Measurements from ENCODE around the gene CLBA1. TPM values are rescaled to one million over a fixed set of nuclear protein-coding genes. Genes with fewer than 3 reads are reported as not detected.

The CLBA1 gene
- total and polyA plus RNA-seq, 9 of the 15 experiments (the other 6 are each of a cell fraction or from before 2014, with no cell fraction given) = 0.04 to 3.9 (median 2.6) TPM

- CTCF ChIA-PET (ENCODE audit: low intra/inter-chr PET ratio) = no interaction called here
- no peak for FAIRE-seq
- WGBS (ENCODE audit: insufficient coverage, low coverage, missing lambda C conversion rate) = 0% methylated on average over 3 of the region's 4 CpGs
- intact Hi-C loops (cut with micrococcal nuclease) (no loop called here), in situ Hi-C loops (cut with MboI) (no loop called here)
- H3K4me2 ChIP-seq (ENCODE audit: insufficient read depth, low read length) = no peak overlapping the region
- no peak overlapping the region for H3K9ac ChIP-seq (ENCODE audit: insufficient read depth in 1 of 2, low read depth in 2 of 2, low read length in 2 of 2)
- H3K27me3 ChIP-seq (ENCODE audit: control insufficient read depth in 2 of 2, insufficient read depth in 2 of 2, low read length in 2 of 2) = peaks cover 5 to 52% of the 10 kb centered on the region in 2 experiments; a peak in 4 of 5 replicates
- no peaks in the 10 kb centered on the region for H3K9me1 ChIP-seq (ENCODE audit: control insufficient read depth, insufficient read depth, low read length)
- H2AFZ ChIP-seq (ENCODE audit: low read depth, low read length) = no peak overlapping the region
- no peak for DNase-seq (ENCODE audit: extremely low read depth in 1 of 4, low spot score in 3 of 4)
- no peaks in the 10 kb centered on the region for H3K36me3 ChIP-seq (ENCODE audit: control insufficient read depth, insufficient read depth, low read length)
- no peaks in the 10 kb centered on the region for H3K79me2 ChIP-seq (ENCODE audit: control insufficient read depth, insufficient read depth, low read length)
- H4K20me1 ChIP-seq (replicated peaks; ENCODE audit: control insufficient read depth, insufficient read depth, low read length) = no peaks in the 10 kb centered on the region; the same call in 1 of the 2 replicates
- H3K9me3 ChIP-seq (replicated peaks; ENCODE audit: control insufficient read depth, insufficient read depth, low read depth, low read length) = no peaks in the 10 kb centered on the region
- no peak overlapping the region for H3K4me3 ChIP-seq
- POLR2A ChIA-PET = interaction anchor here (0.6 kb wide), 1 partner anchor 35 kb away, joined by 3 read pairs; no protein-coding TSS in a partner anchor
- H3K4me1 ChIP-seq (replicated peaks in 1 of 2; ENCODE audit: control insufficient read depth in 2 of 2, insufficient read depth in 2 of 2, low read length in 2 of 2) = peaks cover 0 to 12% of the 10 kb centered on the region in 2 experiments; a peak in 2 of 5 replicates
- no peak overlapping the region for H3K27ac ChIP-seq (ENCODE audit: extremely low read depth, low read depth, low read length)
- BruUV-seq (replicated peaks) = no TSS peak
- ATAC-seq = no peak
- TF ChIP-seq FOXJ3 (CRISPR knock-in tag; IDR thresholded peaks at IDR 0.05) (no peak), ERF (CRISPR knock-in tag; IDR thresholded peaks at IDR 0.05) (no peak), SP1 (CRISPR knock-in tag; IDR thresholded peaks at IDR 0.05) (no peak), STAT5B (CRISPR knock-in tag; IDR thresholded peaks at IDR 0.05) (no peak), MCM7 (IDR thresholded peaks at IDR 0.05) (no peak), ZNF592 (IDR thresholded peaks at IDR 0.05) (no peak), FOXK1 (CRISPR knock-in tag; IDR thresholded peaks at IDR 0.05; ENCODE audit: borderline replicate concordance) (no peak), ZNF407 (IDR thresholded peaks at IDR 0.05; ENCODE audit: low read depth) (no peak), U2AF2 (optimal IDR thresholded peaks at IDR 0.05; ENCODE audit: low read depth, low read length) (no peak)
These were observed 48.4 kb upstream of the CLBA1 start for GRCh38 chr14:104937161-104937560.

All from K562 (cell line).